Left hindlimb (tissue), 1 donor: Measurements from ENCODE around the gene STAB1.

ENCODE experiments used
- DNase-seq: peaks from one replicate; pipeline ENCODE4 v3.0.0-alpha.2; 2018

STAB1 gene

DNA sequence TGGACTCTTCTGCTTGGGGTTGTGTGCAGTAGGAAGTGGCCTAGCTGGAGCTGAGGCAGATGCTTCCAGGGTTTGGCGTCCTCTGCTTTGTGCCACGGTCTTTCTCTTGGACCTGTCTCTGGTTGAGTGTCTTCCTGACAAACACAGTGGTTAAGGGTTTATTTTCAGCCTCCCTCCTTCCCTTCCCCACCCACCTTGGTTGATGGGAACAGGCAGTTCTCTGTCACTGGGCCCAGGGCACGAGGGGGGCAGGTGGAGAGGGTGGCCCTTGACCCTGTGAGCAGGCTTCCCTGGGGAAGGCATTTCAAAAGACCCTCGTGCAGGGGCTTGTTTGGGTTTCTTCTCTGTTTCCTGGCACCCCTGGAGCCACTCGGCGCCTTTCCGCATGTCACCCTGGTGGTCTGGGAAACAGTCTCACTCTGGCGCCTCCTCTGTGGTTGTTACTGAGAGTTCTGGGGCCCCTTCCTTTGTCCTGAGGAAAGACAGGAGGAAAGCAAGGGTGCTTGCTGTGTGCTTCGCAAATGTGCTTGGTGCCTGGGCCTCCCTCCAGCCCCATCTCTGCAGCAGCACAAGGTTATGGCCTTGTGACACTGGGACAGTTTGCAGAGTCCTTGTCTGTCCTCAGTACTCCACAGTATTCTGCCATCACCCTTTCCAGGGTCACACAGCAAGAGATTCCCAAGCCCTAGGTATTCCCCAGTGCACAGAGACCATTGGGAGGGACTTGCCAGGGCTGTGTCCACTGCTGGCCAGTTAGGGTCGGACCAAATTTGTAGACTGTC, 10.3 kb upstream of the STAB1 start:
- no peak for DNase-seq

GRCh38 chr3:52487050-52487787, 7.9 kb upstream of the STAB1 start:
- no peak for DNase-seq

GRCh38 chr3:52487788-52488691, 7.1 kb upstream of the STAB1 start:
- no peak for DNase-seq

GRCh38 chr3:52488746-52489145, 6.4 kb upstream of the STAB1 start:
- DNase-seq, result no peak

DNA sequence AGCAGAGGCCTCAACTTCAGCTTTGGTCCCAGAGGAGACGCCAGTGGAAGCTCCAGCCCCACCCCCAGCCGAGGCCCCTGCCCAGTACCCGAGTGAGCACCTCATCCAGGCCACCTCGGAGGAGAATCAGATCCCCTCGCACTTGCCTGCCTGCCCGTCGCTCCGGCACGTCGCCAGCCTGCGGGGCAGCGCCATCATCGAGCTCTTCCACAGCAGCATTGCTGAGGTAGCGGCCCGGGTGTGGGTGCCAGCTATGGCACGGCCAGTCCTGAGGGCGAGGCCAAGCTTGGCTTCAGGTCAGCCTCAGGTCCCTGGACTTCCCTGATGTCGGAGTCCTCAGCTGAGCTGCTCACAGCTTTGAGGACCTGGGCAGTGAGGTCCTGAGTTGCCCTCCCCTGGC, 5.7 kb upstream of the STAB1 start:
- DNase-seq, result no peak

DNA sequence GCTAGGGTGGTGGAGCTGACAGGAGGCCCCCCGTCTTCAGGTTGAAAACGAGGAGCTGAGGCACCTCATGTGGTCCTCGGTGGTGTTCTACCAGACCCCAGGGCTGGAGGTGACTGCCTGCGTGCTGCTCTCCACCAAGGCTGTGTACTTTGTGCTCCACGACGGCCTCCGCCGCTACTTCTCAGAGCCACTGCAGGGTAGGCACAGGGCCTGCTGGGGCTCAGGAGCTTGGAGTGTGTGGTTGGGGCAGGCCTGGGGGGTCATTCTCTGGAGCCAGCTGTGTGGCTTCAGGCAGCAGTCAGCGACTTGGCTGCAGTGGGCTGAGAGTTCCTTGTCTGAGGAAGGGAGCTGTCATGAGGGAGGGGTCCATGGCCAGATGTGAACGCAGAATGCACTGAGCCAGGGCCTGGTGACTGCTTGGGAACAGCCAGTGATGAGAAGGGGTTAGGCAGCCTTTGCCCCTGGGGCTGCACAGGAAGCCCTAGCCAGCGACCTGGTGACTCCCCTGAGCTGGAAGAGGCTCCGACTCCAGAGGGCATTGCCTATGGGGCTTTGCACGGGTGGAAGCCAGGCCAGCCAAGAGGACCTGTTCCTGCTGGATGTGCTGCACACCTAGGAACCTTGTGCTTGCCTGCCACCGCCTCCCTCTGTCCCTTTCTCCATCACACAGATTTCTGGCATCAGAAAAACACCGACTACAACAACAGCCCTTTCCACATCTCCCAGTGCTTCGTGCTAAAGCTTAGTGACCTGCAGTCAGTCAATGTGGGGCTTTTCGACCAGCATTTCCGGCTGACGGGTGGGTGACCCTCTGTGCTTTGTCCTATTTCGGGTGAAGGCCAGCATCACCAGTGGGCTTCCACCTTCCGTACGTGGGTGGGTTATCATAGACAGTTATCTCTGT, 4.9 kb upstream of the STAB1 start:
- DNase-seq, result no peak

DNA sequence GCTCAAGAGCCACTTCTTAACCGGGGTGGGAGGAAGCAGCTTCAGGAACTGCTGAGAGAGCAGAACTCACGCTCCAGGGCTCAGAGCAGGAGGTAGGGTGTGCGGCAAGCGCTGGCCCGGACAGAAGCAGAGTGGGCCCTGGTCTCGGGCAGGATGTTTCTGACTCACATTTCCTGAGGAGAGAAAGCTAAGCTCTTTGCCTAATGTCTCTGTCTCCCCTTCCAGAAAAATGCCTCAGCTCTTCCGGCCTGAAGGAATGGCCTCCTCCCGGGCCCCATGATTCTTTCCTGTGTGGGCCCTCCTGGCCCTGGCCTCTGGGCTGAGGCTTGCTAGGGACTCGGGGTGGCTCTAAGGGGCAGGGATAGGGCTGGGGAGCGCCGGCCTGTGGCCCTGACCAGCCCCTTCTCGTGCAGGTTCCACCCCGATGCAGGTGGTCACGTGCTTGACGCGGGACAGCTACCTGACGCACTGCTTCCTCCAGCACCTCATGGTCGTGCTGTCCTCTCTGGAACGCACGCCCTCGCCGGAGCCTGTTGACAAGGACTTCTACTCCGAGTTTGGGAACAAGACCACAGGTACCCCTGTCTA, 4.1 kb upstream of the STAB1 start:
- no peak for DNase-seq

- DNase-seq, result no peak
Measured at GRCh38 chr3:52492059-52492458, 3.1 kb upstream of the STAB1 start.

DNA sequence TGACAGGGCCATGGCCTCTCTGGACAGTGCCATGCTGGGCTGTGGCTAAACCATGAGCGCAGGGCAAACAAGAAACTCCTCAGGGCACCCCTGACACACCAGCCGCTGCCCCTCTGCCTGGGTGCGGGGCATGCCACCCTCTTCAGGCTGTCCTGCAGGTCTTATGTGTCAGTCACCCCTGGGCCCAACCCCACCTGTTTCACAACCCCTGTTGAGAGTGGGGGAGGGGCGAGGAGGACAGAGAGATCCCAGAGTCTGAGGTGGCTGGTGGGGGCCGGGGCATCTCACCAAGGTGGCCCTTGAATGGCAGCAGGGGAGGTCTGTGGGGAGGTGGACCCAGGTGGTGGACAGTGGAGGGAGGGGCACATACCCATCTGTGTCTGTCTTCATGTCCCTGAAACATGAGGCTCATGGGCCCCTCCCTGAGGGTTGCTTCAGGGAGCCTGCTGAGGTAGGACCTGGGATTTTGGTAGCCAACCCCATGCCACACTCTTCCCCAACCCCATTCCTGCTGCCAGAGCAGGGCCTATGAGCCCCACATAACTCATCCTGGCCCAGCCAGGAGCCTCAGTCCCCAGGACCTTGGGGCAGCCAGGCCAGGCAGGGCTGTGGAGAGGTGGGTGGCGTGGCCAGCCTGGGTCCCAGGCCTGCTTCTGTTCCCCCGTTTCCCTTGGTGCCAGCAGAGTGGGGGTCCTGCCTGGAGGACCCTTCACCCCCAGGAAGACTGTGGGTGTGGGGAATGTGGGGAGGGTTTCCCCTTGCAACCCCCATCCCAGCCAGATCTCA, 1.7 kb upstream of the STAB1 start:
- DNase-seq, result no peak

DNA sequence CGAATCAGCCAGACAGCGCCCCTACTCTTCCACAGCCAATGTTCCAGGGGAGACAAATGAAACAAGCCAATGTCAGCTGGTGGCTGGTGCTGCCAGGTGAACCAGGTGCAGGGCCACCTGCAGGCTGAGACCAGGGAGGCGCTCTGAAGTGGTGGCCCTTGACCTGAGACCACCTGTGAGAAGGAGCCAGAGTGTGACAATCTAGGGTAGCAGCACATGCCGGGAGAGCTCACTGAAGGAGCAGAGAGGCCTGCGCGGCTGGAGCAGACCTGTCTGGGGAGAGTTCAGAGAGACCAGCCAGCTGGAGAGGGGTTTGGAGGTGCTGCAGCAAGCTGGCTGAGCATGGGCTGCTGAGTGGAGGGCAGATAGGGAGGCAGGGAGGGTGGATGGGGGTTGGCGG, 693 bp upstream of the STAB1 start:
- no peak for DNase-seq

DNA sequence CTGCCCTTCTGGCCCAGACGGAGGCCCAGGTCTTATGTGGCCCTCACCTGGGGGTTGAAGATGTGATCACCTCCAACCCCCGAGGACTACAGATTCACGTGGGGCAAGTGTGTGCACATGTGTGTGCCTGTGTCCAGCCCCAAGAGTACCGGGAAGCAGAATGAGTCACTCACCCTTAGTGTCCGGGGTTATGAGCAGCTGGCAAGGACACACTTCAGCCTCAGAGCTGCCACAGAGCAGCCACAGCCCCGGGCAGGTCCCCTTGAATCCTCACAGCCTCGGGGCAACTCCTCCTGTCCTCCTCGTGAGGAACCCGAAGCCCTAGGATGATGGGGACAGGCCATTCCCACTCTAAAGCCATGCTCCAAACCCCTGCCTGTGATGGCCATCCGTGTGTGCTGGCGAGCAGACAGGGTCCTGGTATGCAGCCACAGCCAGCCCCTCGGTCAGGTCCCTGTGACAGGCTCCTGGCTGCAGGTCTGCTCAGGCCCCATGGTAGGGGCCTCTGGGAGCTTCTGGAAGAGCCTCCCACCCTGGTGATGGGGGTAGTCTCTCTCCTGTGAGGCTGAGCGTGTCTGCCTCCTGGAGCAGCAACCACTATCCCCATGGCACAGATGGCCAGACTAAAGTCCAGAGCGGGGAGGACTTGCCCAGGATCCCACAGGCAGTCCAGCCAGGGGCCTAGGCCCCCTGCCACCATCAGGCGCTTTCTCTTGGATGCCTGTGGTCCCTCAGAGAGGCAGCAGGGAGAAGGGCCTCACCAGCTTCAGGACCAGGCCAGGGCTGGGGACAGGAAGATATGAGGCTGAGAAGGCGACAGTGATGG, 852 bp downstream of the STAB1 start:
- no peak for DNase-seq

- no peak for DNase-seq
Measured at GRCh38 chr3:52498137-52499054, 3.3 kb downstream of the STAB1 start.

- DNase-seq, result no peak
Measured at GRCh38 chr3:52501046-52501445, 5.9 kb downstream of the STAB1 start.

DNA sequence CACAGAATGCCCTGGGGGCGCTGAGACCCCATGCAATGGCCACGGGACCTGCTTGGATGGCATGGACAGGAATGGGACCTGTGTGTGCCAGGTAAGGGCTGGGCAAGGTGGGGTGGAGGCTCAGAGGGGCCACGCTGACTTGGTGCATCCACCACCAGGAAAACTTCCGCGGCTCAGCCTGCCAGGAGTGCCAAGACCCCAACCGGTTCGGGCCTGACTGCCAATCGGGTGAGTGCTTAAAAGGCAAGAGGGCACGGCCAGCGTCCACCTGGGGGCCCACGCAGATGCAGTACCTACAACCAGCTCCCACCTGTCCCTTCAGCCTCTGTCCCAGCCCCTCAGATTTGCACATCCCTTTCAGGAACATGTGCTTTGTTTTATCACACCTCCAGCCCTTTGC, 6.9 kb downstream of the STAB1 start:
- DNase-seq, result no peak

- no peak for DNase-seq
Measured at GRCh38 chr3:52502808-52503350, 7.7 kb downstream of the STAB1 start.

DNA sequence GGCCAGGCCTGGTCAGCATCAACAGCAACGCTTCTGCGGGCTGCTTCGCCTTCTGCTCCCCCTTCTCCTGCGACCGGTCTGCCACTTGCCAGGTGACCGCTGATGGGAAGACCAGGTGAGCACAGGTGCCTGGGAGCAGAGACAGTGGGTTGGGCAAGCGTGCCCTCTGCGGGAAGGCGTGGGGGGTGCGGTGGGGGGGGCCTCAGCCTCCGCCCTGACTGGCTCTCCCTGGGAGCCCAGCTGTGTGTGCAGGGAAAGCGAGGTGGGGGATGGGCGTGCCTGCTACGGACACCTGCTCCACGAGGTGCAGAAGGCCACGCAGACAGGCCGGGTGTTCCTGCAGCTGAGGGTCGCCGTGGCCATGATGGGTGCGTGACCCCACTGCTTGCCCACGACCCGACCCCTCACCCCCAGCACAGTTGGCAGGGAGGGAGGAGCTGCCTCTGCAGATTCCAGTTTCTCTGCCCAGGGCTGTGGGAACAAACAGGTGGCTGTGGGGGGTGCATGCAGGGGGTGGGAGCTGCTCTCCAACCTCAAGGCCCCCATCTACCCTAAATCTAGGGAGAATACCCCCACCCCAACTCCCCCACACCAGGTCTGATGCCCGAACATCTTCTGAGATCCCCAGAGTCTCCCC, 8.8 kb downstream of the STAB1 start:
- DNase-seq, result no peak

- DNase-seq, result no peak
Measured at GRCh38 chr3:52504977-52505376, 9.8 kb downstream of the STAB1 start.

DNA sequence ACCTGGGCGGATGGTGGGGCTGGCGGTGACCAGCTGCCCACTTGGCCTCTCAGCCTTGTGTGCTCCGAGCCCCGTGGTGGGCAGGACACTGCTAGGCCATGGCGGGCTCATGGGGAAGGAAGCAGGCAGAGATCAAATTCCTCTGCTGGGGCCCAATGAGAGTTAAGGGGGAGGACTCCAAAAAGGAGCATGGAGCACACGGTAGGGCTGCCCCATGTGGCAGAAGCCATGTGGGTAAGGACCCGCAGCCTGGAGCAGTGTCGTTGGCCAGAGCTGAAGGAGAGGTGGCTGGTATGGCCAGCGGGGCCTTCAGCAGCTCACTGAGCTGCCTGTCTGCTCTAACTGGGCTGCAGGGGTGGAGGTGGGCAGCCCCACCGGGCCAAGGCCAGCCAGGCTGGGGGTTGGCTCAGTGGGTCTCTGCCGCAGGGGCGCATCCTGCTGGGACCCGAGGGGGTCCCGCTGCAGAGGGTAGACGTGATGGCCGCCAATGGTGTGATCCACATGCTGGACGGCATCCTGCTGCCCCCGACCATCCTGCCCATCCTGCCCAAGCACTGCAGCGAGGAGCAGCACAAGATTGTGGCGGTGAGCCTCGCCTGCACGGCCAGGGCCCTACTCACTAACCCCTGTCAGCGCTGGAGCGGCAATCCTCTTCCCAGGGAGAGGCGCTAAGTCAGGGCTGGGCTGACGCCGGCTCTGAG, 11.3 kb downstream of the STAB1 start:
- DNase-seq, result no peak
